ENCODE measurements around the gene SPEG. TPM values are rescaled to one million over a fixed set of nuclear protein-coding genes. Genes with fewer than 3 reads are reported as not detected.

Gene SPEG
- total and polyA plus RNA-seq, 2 of the 8 experiments (the other 6 are each of a cell fraction or from before 2014, with no cell fraction given) = 19.9 to 32.0 TPM

DNA sequence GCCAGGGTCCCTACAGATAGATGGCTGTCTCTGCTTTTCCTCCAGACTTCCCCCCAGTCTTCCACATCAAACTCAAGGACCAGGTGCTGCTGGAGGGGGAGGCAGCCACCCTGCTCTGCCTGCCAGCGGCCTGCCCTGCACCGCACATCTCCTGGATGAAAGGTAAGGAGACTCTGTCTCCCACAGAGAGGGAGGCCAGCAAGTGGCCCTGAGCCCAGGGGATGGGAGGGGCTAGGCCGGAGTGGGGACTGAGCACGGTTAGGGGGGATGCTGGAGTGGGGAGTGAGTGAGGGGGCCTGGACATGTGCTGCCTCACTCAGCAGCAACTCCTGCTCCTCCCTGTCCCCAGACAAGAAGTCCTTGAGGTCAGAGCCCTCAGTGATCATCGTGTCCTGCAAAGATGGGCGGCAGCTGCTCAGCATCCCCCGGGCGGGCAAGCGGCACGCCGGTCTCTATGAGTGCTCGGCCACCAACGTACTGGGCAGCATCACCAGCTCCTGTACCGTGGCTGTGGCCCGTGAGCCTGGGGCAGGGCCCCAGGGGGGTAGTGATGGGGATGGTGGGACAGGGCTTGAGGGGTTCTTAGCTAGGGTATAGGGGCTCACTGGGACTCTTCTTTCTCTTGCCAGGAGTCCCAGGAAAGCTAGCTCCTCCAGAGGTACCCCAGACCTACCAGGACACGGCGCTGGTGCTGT is 53.7 kb downstream of the SPEG start (continued):
- TF ChIP-seq FOSL1 (IDR thresholded peaks at IDR 0.05; ENCODE audit: insufficient read depth, low read depth, low read length) (no peak), RAD21 (IDR thresholded peaks at IDR 0.05 in 1 of 2, conservative IDR thresholded peaks at IDR 0.05 in 1 of 2; ENCODE audit: low read depth in 2 of 2, low read length in 2 of 2) (no peak)
- TF ChIP-seq, protein P1, sequence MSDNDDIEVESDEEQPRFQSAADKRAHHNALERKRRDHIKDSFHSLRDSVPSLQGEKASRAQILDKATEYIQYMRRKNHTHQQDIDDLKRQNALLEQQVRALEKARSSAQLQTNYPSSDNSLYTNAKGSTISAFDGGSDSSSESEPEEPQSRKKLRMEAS (IDR thresholded peaks at IDR 0.05) = no peak
